GM12875 (cell line): ENCODE data around the gene LDLRAD3.
"Not testable (repeated sequence)": the region's sequence is repeated elsewhere in the genome, so short reads cannot be mapped to it uniquely, and the experiment has no call there.

Source experiments
- H3K4me3 ChIP-seq: one replicate; pipeline ENCODE4 v1.5.1; 2011; ENCODE audit warnings: low read depth, low read length, control low read depth
- TF ChIP-seq, protein P1 (sequence below): IDR thresholded peaks from 2 replicates; pipeline ENCODE4 v1.5.1; 2011; ENCODE audit warnings: low read depth, mild to moderate bottlenecking, control low read depth, inconsistent platforms, low read length, moderate library complexity, borderline replicate concordance; ENCODE audit not compliant: insufficient read depth

The LDLRAD3 gene

DNA sequence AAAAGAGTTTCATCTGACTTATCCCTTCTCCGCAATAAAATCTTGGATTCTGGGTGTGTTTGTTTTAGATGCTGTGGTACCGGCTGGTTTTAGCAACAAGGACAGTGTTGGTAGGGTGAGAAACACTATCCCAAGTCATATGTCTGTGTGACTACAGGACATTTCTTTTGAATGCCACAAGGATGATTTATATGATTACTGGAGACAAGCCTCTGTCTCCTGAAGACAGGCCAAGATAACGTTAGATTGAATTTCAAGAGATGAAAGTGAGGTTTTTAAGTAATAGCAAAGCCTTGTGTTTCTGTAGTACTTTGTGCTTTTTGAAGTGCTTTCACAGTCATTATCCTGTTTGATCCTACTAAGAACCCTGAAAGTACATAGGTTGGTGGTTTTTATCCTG is 243.8 kb downstream of the LDLRAD3 start:
- TF ChIP-seq, protein P1, sequence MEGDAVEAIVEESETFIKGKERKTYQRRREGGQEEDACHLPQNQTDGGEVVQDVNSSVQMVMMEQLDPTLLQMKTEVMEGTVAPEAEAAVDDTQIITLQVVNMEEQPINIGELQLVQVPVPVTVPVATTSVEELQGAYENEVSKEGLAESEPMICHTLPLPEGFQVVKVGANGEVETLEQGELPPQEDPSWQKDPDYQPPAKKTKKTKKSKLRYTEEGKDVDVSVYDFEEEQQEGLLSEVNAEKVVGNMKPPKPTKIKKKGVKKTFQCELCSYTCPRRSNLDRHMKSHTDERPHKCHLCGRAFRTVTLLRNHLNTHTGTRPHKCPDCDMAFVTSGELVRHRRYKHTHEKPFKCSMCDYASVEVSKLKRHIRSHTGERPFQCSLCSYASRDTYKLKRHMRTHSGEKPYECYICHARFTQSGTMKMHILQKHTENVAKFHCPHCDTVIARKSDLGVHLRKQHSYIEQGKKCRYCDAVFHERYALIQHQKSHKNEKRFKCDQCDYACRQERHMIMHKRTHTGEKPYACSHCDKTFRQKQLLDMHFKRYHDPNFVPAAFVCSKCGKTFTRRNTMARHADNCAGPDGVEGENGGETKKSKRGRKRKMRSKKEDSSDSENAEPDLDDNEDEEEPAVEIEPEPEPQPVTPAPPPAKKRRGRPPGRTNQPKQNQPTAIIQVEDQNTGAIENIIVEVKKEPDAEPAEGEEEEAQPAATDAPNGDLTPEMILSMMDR = no peak

DNA sequence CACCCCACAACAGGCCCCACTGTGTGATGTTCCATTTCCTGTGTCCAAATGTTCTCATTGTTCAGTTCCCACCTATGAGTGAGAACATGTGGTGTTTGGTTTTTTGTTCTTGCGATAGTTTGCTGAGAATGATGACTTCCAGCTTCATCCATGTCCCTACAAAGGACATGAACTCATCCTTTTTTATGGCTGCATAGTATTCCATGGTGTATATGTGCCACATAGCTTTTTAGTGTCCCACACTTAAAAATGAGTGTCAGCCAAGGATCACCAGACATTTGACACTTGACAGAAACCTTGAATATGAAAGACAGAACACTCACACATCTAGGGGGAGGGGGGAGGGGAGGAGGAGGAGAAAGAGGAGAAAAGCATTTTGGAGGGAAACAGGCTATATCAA is 245.9 kb downstream of the LDLRAD3 start:
- not testable (repeated sequence) for H3K4me3 ChIP-seq

More for the DNA sequence above, 243.8 kb downstream of the LDLRAD3 start:
- H3K4me3 ChIP-seq = no peak overlapping the region

DNA sequence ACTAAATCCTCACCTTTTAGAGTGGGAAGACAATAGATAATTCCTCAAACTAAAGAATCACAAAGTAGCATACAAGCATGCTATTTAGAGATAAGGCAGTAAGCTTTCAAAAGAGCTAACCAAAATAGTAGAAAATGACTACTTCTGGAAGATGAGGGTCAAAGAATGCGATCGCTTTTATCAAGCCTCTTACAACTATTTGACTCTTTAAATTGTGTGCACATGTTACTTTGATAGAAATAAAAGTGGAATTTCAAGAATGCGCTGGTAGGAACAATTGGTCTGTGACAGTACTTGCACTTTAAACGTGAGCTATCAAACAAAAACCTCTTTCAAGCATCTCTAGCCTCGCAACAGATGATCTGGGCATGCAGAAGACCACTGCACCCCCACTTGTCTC is 248.1 kb downstream of the LDLRAD3 start:
- no peak overlapping the region for H3K4me3 ChIP-seq
- TF ChIP-seq, protein P1 = no peak

DNA sequence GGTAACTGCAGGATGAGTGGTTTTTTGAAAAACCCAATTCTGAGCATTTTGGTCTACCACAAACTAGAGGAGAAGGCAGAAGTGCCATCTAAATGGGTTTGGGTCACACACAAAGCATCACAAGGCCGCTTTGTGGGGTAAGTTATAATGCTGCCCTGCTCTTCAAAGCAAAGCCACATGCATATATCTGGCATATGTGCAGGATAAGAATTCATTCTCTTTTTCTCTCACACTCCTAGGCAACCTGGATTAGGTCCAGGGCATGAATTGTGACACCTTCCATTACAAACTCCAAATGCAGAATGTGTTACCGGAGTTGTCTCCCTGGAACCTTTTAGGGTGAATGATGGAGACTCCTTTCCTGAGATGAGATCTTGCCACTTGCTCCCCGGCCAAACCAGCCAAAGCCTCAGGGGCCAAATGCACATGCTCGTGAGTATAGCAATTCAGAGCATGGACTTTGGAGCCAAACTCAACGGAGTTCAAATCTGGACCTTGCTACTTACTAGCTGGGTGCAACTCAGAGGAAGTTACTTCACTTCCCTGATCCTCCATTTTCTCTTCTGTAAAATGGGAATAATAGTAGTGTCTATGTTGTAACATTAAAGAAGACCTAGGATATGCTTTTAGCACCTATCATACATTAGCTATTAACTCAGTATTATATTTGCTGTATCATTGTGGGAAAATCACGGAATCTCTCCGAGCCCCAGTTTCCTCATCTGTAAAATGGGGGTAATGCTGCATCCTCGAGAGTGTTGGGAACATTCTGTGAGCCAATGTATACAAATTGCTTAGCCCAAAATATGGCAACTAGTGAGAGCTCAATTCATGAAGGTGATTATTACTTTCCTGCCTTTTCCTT is 248.8 kb downstream of the LDLRAD3 start:
- TF ChIP-seq, protein P1 = no peak
- H3K4me3 ChIP-seq = no peak overlapping the region

DNA sequence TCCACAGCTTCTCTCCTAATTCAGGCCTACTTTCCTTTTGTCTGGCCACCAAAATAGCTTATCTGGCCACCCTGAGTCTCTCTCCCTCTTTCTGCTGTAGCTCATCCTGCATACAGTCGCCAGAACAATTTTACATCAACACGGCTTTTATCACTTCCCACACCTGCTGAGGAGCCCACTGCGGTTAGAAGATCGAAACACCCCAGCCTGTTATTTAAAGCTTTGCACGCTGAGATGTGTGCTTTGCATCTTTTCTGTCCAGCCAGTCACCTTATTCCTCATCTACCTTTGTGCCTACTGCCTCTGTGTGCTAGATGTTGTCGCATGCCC is 249.4 kb downstream of the LDLRAD3 start:
- H3K4me3 ChIP-seq = no peak overlapping the region
- TF ChIP-seq, protein P1 = no peak

DNA sequence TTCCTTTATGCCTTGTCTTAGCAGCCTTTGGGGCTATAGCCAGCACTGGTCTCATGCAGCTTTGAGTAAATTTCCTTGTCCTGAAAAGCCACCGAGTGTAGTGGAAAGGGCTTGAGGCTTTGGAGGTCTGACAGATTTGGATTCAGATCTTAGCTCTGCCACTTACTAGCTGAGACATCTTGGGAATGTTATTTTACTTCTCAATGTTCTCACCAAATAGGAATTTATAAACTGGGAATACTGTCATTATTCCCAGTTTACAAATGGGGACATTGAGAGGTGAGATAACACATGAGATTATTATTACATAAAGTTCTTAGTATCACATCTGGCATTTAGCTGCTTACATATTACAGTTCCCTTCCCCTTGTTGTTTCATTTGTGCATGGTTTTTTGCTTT is 249.9 kb downstream of the LDLRAD3 start:
- TF ChIP-seq, protein P1 = no peak

DNA sequence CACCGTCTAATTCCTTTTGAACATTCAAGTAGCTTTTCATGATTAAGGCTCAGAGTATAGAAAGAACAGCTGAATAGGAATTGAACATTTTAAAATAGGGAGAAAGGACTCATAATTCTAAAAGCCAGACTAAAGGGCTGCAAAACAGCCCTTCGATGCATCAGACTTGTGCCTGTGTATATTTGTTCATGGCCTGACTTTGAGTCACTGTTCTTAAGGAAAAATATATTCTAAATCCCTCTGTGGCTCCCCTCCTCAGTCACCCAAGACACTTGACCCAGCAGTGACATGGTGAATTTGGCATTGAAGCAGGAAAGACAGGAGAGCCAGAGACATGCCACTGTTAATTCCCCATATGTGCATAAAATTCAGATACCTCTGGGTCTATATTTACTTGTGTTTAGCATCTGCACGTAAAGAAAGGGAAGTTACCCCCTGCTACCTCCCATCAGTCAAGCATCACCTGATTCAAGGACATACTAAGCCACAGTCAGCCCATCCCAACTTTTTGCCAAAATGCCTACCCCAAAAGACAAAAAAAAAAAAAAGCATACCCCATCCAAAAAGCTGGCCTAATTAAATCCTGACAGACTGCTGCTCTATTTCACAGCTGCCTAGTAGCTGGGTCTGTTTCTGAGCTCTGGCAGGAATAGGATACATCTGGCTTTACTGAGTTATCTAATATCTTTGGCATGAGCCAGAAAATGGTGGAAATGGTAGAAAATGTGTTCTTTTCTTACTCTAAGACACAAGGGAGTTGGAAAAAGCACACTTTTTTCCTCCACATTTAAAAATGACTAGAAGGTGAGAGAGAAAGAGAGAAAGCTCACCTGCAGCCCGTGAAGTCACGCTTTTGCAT is 251.9 kb downstream of the LDLRAD3 start:
- TF ChIP-seq, protein P1 = no peak
- no peak overlapping the region for H3K4me3 ChIP-seq

More for the DNA sequence above, 249.9 kb downstream of the LDLRAD3 start:
- H3K4me3 ChIP-seq = no peak overlapping the region
